Hepatocyte (in vitro differentiated cells): ENCODE measurements around the gene GALNT4.

Experiments used
- EZH2 ChIP-seq: fragments of 200-600 bp; sonication (generic); IDR thresholded peaks from 2 replicates; pipeline ENCODE4 v1.6.1; 2016; ENCODE audit warnings: antibody characterized with exemption, mild to moderate bottlenecking, borderline replicate concordance
- TF ChIP-seq, protein P1 (sequence below): fragments of 200-600 bp; sonication (generic); IDR thresholded peaks from 2 replicates; pipeline ENCODE4 v1.5.1; 2016; ENCODE audit warnings: antibody characterized with exemption, mild to moderate bottlenecking; ENCODE audit not compliant: poor library complexity

DNA sequence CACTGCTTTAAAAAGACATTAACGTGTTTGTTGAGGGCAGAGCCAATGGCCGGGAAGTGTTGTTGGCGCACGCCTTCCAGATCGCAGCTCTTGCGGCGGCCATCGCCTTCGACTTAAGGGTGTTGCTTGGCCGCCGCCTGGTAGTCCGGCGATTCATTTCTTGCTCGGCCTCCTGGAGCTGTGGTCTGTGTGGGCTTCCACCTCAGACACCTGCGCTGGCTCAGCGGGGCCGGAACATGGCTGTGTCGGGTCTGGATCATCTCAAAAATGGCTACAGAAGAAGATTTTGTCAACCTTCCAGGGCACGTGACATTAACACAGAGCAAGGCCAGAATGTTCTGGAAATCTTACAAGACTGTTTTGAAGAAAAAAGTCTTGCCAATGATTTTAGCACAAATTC lies 24.7 kb downstream of the GALNT4 start:
- no peak for TF ChIP-seq EZH2
- TF ChIP-seq, protein P1, sequence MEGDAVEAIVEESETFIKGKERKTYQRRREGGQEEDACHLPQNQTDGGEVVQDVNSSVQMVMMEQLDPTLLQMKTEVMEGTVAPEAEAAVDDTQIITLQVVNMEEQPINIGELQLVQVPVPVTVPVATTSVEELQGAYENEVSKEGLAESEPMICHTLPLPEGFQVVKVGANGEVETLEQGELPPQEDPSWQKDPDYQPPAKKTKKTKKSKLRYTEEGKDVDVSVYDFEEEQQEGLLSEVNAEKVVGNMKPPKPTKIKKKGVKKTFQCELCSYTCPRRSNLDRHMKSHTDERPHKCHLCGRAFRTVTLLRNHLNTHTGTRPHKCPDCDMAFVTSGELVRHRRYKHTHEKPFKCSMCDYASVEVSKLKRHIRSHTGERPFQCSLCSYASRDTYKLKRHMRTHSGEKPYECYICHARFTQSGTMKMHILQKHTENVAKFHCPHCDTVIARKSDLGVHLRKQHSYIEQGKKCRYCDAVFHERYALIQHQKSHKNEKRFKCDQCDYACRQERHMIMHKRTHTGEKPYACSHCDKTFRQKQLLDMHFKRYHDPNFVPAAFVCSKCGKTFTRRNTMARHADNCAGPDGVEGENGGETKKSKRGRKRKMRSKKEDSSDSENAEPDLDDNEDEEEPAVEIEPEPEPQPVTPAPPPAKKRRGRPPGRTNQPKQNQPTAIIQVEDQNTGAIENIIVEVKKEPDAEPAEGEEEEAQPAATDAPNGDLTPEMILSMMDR: no peak
